ENCODE results near the gene GLRX3. TPM values are rescaled to one million over a fixed set of nuclear protein-coding genes. Genes with fewer than 3 reads are reported as not detected.

The GLRX3 gene
- total and polyA plus RNA-seq, 12 donors = 34.1 to 130 (median 65.5) TPM

DNA sequence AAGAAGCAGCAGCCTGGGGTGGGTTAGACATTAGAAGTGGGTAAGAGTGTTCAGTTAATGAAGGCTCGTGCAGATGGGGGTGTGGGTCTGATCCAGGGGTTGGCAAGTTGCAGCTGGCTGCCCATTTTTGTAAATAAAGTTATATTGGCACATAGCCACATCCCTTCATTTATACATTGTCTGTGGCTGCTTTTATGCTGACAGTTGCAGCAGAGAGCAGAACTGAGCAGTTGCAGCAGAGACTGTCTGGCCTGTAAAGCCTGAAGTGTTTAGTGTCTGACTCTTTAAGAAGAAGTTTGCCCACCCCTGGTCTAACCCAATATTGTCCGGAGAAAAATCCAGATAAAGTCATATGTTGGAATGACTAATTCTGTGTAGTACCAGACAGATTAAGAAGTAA, 38.1 kb downstream of the GLRX3 start:
- intact Hi-C loops (cut with DNase I) = no loop called here
- no peaks in the 10 kb centered on the region for H3K27me3 ChIP-seq
- WGBS, 2 donors = 66 to 80% methylated on average over 2 of the region's 2 CpGs
- no peak for DNase-seq
- ATAC-seq = no peak
- H3K4me1 ChIP-seq = peaks cover 0 to 6% (median 0%) of the 10 kb centered on the region in 9 donors
- H3K36me3 ChIP-seq = peaks cover 0 to 93% (median 25%) of the 10 kb centered on the region in 9 donors
- TF ChIP-seq, protein P1, sequence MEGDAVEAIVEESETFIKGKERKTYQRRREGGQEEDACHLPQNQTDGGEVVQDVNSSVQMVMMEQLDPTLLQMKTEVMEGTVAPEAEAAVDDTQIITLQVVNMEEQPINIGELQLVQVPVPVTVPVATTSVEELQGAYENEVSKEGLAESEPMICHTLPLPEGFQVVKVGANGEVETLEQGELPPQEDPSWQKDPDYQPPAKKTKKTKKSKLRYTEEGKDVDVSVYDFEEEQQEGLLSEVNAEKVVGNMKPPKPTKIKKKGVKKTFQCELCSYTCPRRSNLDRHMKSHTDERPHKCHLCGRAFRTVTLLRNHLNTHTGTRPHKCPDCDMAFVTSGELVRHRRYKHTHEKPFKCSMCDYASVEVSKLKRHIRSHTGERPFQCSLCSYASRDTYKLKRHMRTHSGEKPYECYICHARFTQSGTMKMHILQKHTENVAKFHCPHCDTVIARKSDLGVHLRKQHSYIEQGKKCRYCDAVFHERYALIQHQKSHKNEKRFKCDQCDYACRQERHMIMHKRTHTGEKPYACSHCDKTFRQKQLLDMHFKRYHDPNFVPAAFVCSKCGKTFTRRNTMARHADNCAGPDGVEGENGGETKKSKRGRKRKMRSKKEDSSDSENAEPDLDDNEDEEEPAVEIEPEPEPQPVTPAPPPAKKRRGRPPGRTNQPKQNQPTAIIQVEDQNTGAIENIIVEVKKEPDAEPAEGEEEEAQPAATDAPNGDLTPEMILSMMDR (IDR thresholded peaks at IDR 0.05) = no peak
- no peaks in the 10 kb centered on the region for H3K9me3 ChIP-seq
- no peak overlapping the region for H3K27ac ChIP-seq
- no peak overlapping the region for H3K4me3 ChIP-seq

DNA sequence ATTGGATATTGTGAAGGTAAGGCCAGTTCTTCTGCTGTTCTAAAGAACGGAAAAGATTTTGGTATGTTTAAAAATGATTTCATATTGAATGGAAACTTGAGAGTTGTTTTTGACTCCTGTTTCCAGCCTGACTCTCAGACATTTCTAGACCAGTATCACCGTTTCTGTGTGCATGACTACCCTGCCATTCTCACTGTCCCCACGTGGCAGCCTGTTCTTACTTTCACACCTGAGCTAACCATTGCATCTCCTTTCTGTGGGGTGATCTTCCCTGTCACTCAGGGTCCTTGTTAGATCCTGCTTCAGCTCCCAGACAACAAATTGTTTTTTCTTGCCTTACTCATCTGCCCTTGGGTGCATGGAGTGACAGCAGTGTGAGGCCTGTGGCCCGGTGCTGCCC, 38.9 kb downstream of the GLRX3 start:
- H3K36me3 ChIP-seq = peaks cover 0 to 93% (median 25%) of the 10 kb centered on the region in 9 donors
- H3K9me3 ChIP-seq = no peaks in the 10 kb centered on the region
- H3K27ac ChIP-seq = no peak overlapping the region
- no peak for DNase-seq
- intact Hi-C loops (cut with DNase I) = no loop called here
- WGBS, 2 donors = 91 to 92% methylated on average over 4 of the region's 4 CpGs
- no peak overlapping the region for H3K4me3 ChIP-seq
- ATAC-seq = no peak
- no peaks in the 10 kb centered on the region for H3K27me3 ChIP-seq
- H3K4me1 ChIP-seq = peaks cover 0 to 6% (median 0%) of the 10 kb centered on the region in 9 donors
- TF ChIP-seq, protein P1 (IDR thresholded peaks at IDR 0.05) = no peak

DNA sequence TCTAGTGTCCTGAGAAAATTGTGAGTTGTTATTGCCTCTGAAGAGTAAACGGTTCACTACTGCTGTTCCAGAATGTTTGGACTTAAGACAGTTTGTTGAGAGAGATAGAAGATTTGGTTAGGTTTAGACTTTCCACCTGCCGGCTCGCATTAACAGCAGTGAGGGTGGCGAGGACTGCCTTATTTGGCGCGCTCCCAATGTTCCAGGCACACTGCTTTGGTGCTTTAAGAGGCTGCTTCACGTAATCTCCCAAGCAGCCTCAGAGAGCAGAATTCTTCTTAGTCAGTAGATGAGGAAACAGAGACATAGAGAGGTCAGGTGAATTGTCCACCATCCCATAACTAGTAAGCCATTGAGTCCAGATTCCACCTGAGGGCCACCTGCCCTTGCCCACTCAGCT, 41.1 kb downstream of the GLRX3 start:
- WGBS, 2 donors = 68 to 74% methylated on average over 7 of the region's 7 CpGs
- Histone ChIP-seq H3K9me3 (no peaks in the 10 kb centered on the region), H3K36me3 (peaks cover 0 to 93% (median 36%) of the 10 kb centered on the region in 9 donors), H3K27ac (no peak overlapping the region), H3K4me1 (peaks cover 0 to 9% (median 5%) of the 10 kb centered on the region in 9 donors), H3K27me3 (no peaks in the 10 kb centered on the region), H3K4me3 (no peak overlapping the region)
- peak in 4 of 8 donors; percentile 53 to 77 (median 70) for ATAC-seq
- intact Hi-C loops (cut with DNase I) = no loop called here
- peak in 1 of 2 donors; percentile 29 for DNase-seq
- TF ChIP-seq, protein P1 (IDR thresholded peaks at IDR 0.05) = no peak

DNA sequence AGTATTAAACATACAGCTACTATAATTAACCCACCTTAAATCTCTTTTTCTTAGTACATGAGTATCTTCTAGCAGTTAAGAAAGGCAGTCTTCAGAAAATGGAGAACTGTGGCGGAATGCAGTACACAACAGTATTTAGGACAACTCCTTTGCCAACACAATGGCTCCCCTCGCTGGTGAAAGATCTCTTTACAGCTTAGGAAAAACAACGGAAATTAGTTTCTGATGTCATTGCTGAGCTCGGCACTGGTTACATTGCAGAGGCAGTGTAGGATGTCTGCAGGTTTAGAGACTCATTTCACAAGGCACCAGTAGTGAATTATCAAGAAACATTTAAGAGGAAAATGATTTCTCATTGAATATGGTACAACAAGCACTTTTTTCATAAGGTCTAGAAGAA, 43.4 kb downstream of the GLRX3 start:
- DNase-seq (peak in 1 of 2 donors; percentile 26), ATAC-seq (peak in 7 of 8 donors; percentile 28 to 75 (median 53))
- peaks cover 0 to 9% (median 5%) of the 10 kb centered on the region in 9 donors for H3K4me1 ChIP-seq
- 42 to 51% methylated on average over 4 of the region's 4 CpGs for WGBS, 2 donors
- intact Hi-C loops (cut with DNase I) = loop anchor here in 1 of 10 donors (10.0 kb wide), 1 partner anchor 1605 kb away; no protein-coding TSS in a partner anchor
- no peaks in the 10 kb centered on the region for H3K9me3 ChIP-seq
- no peak overlapping the region for H3K27ac ChIP-seq
- no peaks in the 10 kb centered on the region for H3K27me3 ChIP-seq
- peaks cover 0 to 93% (median 39%) of the 10 kb centered on the region in 9 donors for H3K36me3 ChIP-seq
- no peak overlapping the region for H3K4me3 ChIP-seq
- TF ChIP-seq, protein P1 (IDR thresholded peaks at IDR 0.05) = peak in 7 of 9 donors; percentile 22 to 54 (median 40)

All from heart right ventricle (tissue), 16 donors.